T-cell (primary cell): ENCODE data around the gene BCR. TPM values are rescaled to one million over a fixed set of nuclear protein-coding genes. Genes with fewer than 3 reads are reported as not detected.

Experiments used
- ATAC-seq, 4 experiments: fragments of 200-7000 bp in 3 of 4; fragments of 150-1000 bp in 1 of 4; cut with Tn5 transposase; replicated peaks in 1 of 4; 1 replicate in 3 of 4; 2 replicates in 1 of 4; pipeline ENCODE4 v1.10.0; 2021; ENCODE audit warnings: moderate library complexity in 3 of 4, mild to moderate bottlenecking in 2 of 4, moderate number of reproducible peaks in 1 of 4
- CTCF ChIA-PET, 2 donors: fragments of 300-600 bp; sonication (Branson Sonifier 250); formaldehyde crosslinking; loops; one replicate each; lab custom pipeline; 2022; ENCODE audit warnings: antibody characterized with exemption in 2 of 2; lab: Charles Lee
- POLR2A ChIA-PET, 2 donors: fragments of 300-600 bp; sonication (Branson Sonifier 250); formaldehyde crosslinking; loops; one replicate each; lab custom pipeline; 2022; ENCODE audit warnings: antibody characterized with exemption in 2 of 2; lab: Charles Lee
- DNase-seq, 35 experiments: peaks; one replicate each; pipeline versions ENCODE4 v3.0.0 to v3.0.0-alpha.2; 2013 to 2023
- H3K27ac ChIP-seq: one replicate; pipeline ENCODE4 v1.5.1; 2013; ENCODE audit warnings: low read length
- H3K27me3 ChIP-seq, 2 experiments: replicated peaks in 1 of 2; 1 replicate in 1 of 2; 2 replicates in 1 of 2; pipeline versions ENCODE4 v1.6.1 to v1.7.0; 2013; ENCODE audit warnings: low read length in 1 of 2, mixed read lengths in 1 of 2; ENCODE audit not compliant: control insufficient read depth in 2 of 2, insufficient read depth in 2 of 2; ENCODE audit errors: extremely low read depth in 1 of 2
- H3K36me3 ChIP-seq, 2 donors: 1 replicate in 1 of 2; 2 replicates in 1 of 2; pipeline versions ENCODE4 v1.6.1 to v1.7.0; 2013; ENCODE audit warnings: low read length in 1 of 2; ENCODE audit not compliant: control insufficient read depth in 2 of 2, insufficient read depth in 1 of 2; ENCODE audit errors: extremely low read depth in 1 of 2
- H3K4me1 ChIP-seq, 2 experiments: 1 replicate in 1 of 2; 2 replicates in 1 of 2; pipeline versions ENCODE4 v1.6.1 to v1.7.0; 2013; ENCODE audit warnings: low read length in 2 of 2, mixed read lengths in 1 of 2; ENCODE audit not compliant: insufficient read depth in 2 of 2, control insufficient read depth in 1 of 2; ENCODE audit errors: extremely low read depth in 1 of 2
- H3K4me3 ChIP-seq, 2 donors: 1 replicate in 1 of 2; 2 replicates in 1 of 2; pipeline versions ENCODE4 v1.5.1 to v1.7.0; 2013; ENCODE audit warnings: mild to moderate bottlenecking in 2 of 2, low read length in 1 of 2, moderate library complexity in 1 of 2; ENCODE audit not compliant: control insufficient read depth in 1 of 2; ENCODE audit errors: extremely low read depth in 1 of 2
- H3K9me3 ChIP-seq: 2 replicates; pipeline ENCODE4 v1.7.0; 2013
- H3K27ac Mint-ChIP-seq, 2 donors: one replicate each; pipeline ENCODE4 v1.8.0; 2020 to 2021; ENCODE audit warnings: mild to moderate bottlenecking in 2 of 2, mixed read lengths in 2 of 2
- H3K27me3 Mint-ChIP-seq, 2 donors: one replicate each; pipeline ENCODE4 v1.8.0; 2021 to 2022; ENCODE audit warnings: mixed read lengths in 2 of 2
- H3K36me3 Mint-ChIP-seq: one replicate; pipeline ENCODE4 v1.8.0; 2021; ENCODE audit warnings: mixed read lengths
- H3K4me1 Mint-ChIP-seq, 3 donors: one replicate each; pipeline ENCODE4 v1.8.0; 2020 to 2022; ENCODE audit warnings: mixed read lengths in 3 of 3, mild to moderate bottlenecking in 1 of 3
- H3K4me3 Mint-ChIP-seq, 3 donors: one replicate each; pipeline ENCODE4 v1.8.0; 2020 to 2022; ENCODE audit warnings: mild to moderate bottlenecking in 3 of 3, mixed read lengths in 3 of 3, moderate library complexity in 3 of 3
- H3K9me3 Mint-ChIP-seq, 3 donors: one replicate each; pipeline ENCODE4 v1.8.0; 2020 to 2022; ENCODE audit warnings: mixed read lengths in 3 of 3
- WGBS: methylation state at CpG from one replicate; pipeline ENCODE4 v1.1.5; 2013; ENCODE audit warnings: missing lambda C conversion rate; ENCODE audit not compliant: insufficient coverage; 5-methylcytosine and 5-hydroxymethylcytosine counted together
- total RNA-seq, 35 experiments: library from RNA in 6 of 35; stranded (reverse) in 6 of 35; fragments of 120-200 nt in 1 of 35; gene quantifications; one replicate each; pipeline versions ENCODE4 v1.2.1 to v1.2.4 and lab custom pipeline; 2013 to 2026

The BCR gene
- total RNA-seq, 5 donors from 2014 or later (not counting 1 experiment from before 2014, with no cell fraction given) = 74.6 to 103 (median 85.5) TPM

- no peaks in the 10 kb centered on the region for H3K27me3 Mint-ChIP-seq
- H3K9me3 Mint-ChIP-seq = no peaks in the 10 kb centered on the region
- peaks cover 0 to 24% of the 10 kb centered on the region in 2 donors for H3K36me3 ChIP-seq
- no peak overlapping the region for H3K4me3 ChIP-seq
- ChIA-PET CTCF (no interaction called here), POLR2A (no interaction called here)
- peaks cover 0 to 18% of the 10 kb centered on the region in 2 experiments for H3K4me1 ChIP-seq
- H3K27ac ChIP-seq = no peak overlapping the region
- H3K27ac Mint-ChIP-seq = peak overlapping the region in 1 of 2 donors; percentile 46
- no peak overlapping the region for H3K4me3 Mint-ChIP-seq
- peaks cover 22% of the 10 kb centered on the region for H3K36me3 Mint-ChIP-seq
- no peak for DNase-seq
- peaks cover 48 to 69% (median 49%) of the 10 kb centered on the region in 3 donors for H3K4me1 Mint-ChIP-seq
- ATAC-seq = no peak
- H3K9me3 ChIP-seq = no peaks in the 10 kb centered on the region
- WGBS = 97% methylated on average over 8 of the region's 11 CpGs
- H3K27me3 ChIP-seq = no peaks in the 10 kb centered on the region
These were observed 23.8 kb downstream of the BCR start for GRCh38 chr22:23204125-23204488.

- Histone ChIP-seq H3K4me3 (no peak overlapping the region), H3K9me3 (no peaks in the 10 kb centered on the region), H3K4me1 (peaks cover 0 to 13% of the 10 kb centered on the region in 2 experiments), H3K27ac (no peak overlapping the region), H3K27me3 (no peaks in the 10 kb centered on the region), H3K36me3 (peaks cover 0 to 20% of the 10 kb centered on the region in 2 donors)
- POLR2A ChIA-PET = interaction anchor here (0.6 kb wide), 2 partner anchors 28 to 257 kb away, joined by 3 to 6 read pairs; no protein-coding TSS in a partner anchor
- H3K9me3 Mint-ChIP-seq = no peaks in the 10 kb centered on the region
- H3K4me1 Mint-ChIP-seq = peaks cover 43 to 64% (median 44%) of the 10 kb centered on the region in 3 donors
- peaks cover 22% of the 10 kb centered on the region for H3K36me3 Mint-ChIP-seq
- H3K4me3 Mint-ChIP-seq = no peak overlapping the region
- H3K27ac Mint-ChIP-seq = no peak overlapping the region
- DNase-seq (no peak), ATAC-seq (no peak)
- CTCF ChIA-PET = no interaction called here
- WGBS = 97% methylated on average over 3 of the region's 11 CpGs
- no peaks in the 10 kb centered on the region for H3K27me3 Mint-ChIP-seq
These were observed 24.3 kb downstream of the BCR start for GRCh38 chr22:23204541-23205157.

- 94% methylated on average over 3 of the region's 9 CpGs for WGBS
- H3K27me3 ChIP-seq = no peaks in the 10 kb centered on the region
- H3K36me3 ChIP-seq = peaks cover 0 to 20% of the 10 kb centered on the region in 2 donors
- no peak overlapping the region for H3K4me3 ChIP-seq
- DNase-seq (no peak), ATAC-seq (no peak)
- ChIA-PET CTCF (interaction anchor here (0.7 kb wide), 2 partner anchors 146 to 393 kb away, joined by 3 read pairs; no protein-coding TSS in a partner anchor), POLR2A (interaction anchor here (0.6 kb wide), 2 partner anchors 28 to 258 kb away, joined by 3 to 6 read pairs; no protein-coding TSS in a partner anchor)
- Mint-ChIP-seq H3K36me3 (peaks cover 22% of the 10 kb centered on the region), H3K9me3 (no peaks in the 10 kb centered on the region), H3K4me3 (no peak overlapping the region), H3K4me1 (peaks cover 42 to 63% (median 48%) of the 10 kb centered on the region in 3 donors), H3K27me3 (no peaks in the 10 kb centered on the region), H3K27ac (no peak overlapping the region)
- peaks cover 0 to 12% of the 10 kb centered on the region in 2 experiments for H3K4me1 ChIP-seq
- no peaks in the 10 kb centered on the region for H3K9me3 ChIP-seq
- no peak overlapping the region for H3K27ac ChIP-seq
These were observed 25.2 kb downstream of the BCR start for GRCh38 chr22:23205339-23206049.

- POLR2A ChIA-PET = no interaction called here
- peaks cover 36 to 57% (median 43%) of the 10 kb centered on the region in 3 donors for H3K4me1 Mint-ChIP-seq
These were observed 26.6 kb downstream of the BCR start for GRCh38 chr22:23206915-23207314.

GRCh38 chr22:23207729-23208393, 27.6 kb downstream of the BCR start:
- CTCF ChIA-PET = no interaction called here
- no peaks in the 10 kb centered on the region for H3K27me3 ChIP-seq
- H3K27ac ChIP-seq = no peak overlapping the region
- Mint-ChIP-seq H3K4me1 (peaks cover 35 to 60% (median 43%) of the 10 kb centered on the region in 3 donors), H3K27ac (peak overlapping the region; percentile 41 to 52), H3K4me3 (no peak overlapping the region), H3K9me3 (no peaks in the 10 kb centered on the region), H3K27me3 (no peaks in the 10 kb centered on the region), H3K36me3 (peaks cover 23% of the 10 kb centered on the region)
- no peak for DNase-seq
- H3K9me3 ChIP-seq = no peaks in the 10 kb centered on the region
- no peak overlapping the region for H3K4me3 ChIP-seq
- ATAC-seq = no peak
- H3K4me1 ChIP-seq = peaks cover 0 to 14% of the 10 kb centered on the region in 2 experiments
- peaks cover 0 to 23% of the 10 kb centered on the region in 2 donors for H3K36me3 ChIP-seq
- POLR2A ChIA-PET = no interaction called here
- WGBS = 87% methylated on average over 6 of the region's 11 CpGs

More at GRCh38 chr22:23206915-23207314, 26.6 kb downstream of the BCR start:
- H3K27me3 Mint-ChIP-seq = no peaks in the 10 kb centered on the region
- H3K36me3 Mint-ChIP-seq = peaks cover 21% of the 10 kb centered on the region
- Histone ChIP-seq H3K27ac (no peak overlapping the region), H3K9me3 (no peaks in the 10 kb centered on the region), H3K36me3 (peaks cover 0 to 20% of the 10 kb centered on the region in 2 donors), H3K27me3 (no peaks in the 10 kb centered on the region), H3K4me1 (peaks cover 0 to 7% of the 10 kb centered on the region in 2 experiments), H3K4me3 (no peak overlapping the region)
- no peak for DNase-seq
- H3K4me3 Mint-ChIP-seq = no peak overlapping the region
- CTCF ChIA-PET = no interaction called here
- H3K27ac Mint-ChIP-seq = peak overlapping the region in 1 of 2 donors; percentile 44
- no peaks in the 10 kb centered on the region for H3K9me3 Mint-ChIP-seq
- ATAC-seq = no peak

- POLR2A ChIA-PET = no interaction called here
These were observed 30.3 kb downstream of the BCR start for GRCh38 chr22:23210428-23211170.

More at GRCh38 chr22:23210428-23211170, 30.3 kb downstream of the BCR start:
- WGBS = no CpG with 5 or more reads among the region's 6 CpGs
- Histone ChIP-seq H3K4me1 (peaks cover 2 to 32% of the 10 kb centered on the region in 2 experiments), H3K4me3 (no peak overlapping the region), H3K27me3 (no peaks in the 10 kb centered on the region), H3K27ac (no peak overlapping the region), H3K36me3 (peaks cover 0 to 8% of the 10 kb centered on the region in 2 donors), H3K9me3 (no peaks in the 10 kb centered on the region)
- DNase-seq = no peak
- Mint-ChIP-seq H3K9me3 (no peaks in the 10 kb centered on the region), H3K27me3 (no peaks in the 10 kb centered on the region), H3K36me3 (peaks cover 14% of the 10 kb centered on the region), H3K4me1 (peaks cover 53 to 68% (median 60%) of the 10 kb centered on the region in 3 donors), H3K4me3 (no peak overlapping the region), H3K27ac (peak overlapping the region; percentile 62 to 81)
- CTCF ChIA-PET = no interaction called here
- ATAC-seq = no peak
